CD14-positive monocyte (primary cell): ENCODE data around the gene DRC7. TPM values are rescaled to one million over a fixed set of nuclear protein-coding genes. Genes with fewer than 3 reads are reported as not detected.

Experiments used
- DNase-seq, 3 donors: peaks; one replicate each; pipeline ENCODE4 v3.0.0-alpha.2; 2011 to 2022
- H2AFZ ChIP-seq: 2 replicates; pipeline ENCODE4 v1.6.0; 2012; ENCODE audit warnings: mild to moderate bottlenecking, low read depth, low read length, inconsistent platforms; ENCODE audit not compliant: insufficient read depth, poor library complexity, severe bottlenecking
- H3K27ac ChIP-seq, 2 donors: 1 replicate in 1 of 2; 2 replicates in 1 of 2; pipeline ENCODE4 v1.5.1; 2012 to 2013; ENCODE audit warnings: low read length in 2 of 2, control low read depth in 1 of 2, inconsistent platforms in 1 of 2, low read depth in 1 of 2, mild to moderate bottlenecking in 1 of 2
- H3K27me3 ChIP-seq, 2 donors: one replicate each; pipeline versions ENCODE4 v1.6.0 to v1.6.1; 2011 to 2013; ENCODE audit warnings: low read length in 2 of 2; ENCODE audit not compliant: control insufficient read depth in 2 of 2, insufficient read depth in 2 of 2
- H3K36me3 ChIP-seq, 2 donors: replicated peaks in 1 of 2; 1 replicate in 1 of 2; 2 replicates in 1 of 2; pipeline versions ENCODE4 v1.5.1 to v1.6.1; 2012 to 2013; ENCODE audit warnings: low read length in 2 of 2, control low read depth in 1 of 2, inconsistent platforms in 1 of 2, mild to moderate bottlenecking in 1 of 2; ENCODE audit not compliant: insufficient read depth in 2 of 2, control insufficient read depth in 1 of 2
- H3K4me1 ChIP-seq, 2 donors: 1 replicate in 1 of 2; 2 replicates in 1 of 2; pipeline versions ENCODE4 v1.5.1 to v1.6.1; 2012 to 2013; ENCODE audit warnings: low read length in 2 of 2, control low read depth in 1 of 2, inconsistent platforms in 1 of 2, mild to moderate bottlenecking in 1 of 2, moderate library complexity in 1 of 2; ENCODE audit not compliant: insufficient read depth in 2 of 2, control insufficient read depth in 1 of 2
- H3K4me2 ChIP-seq: replicated peaks from 2 replicates; pipeline ENCODE3; 2012; ENCODE audit warnings: low read length, moderate library complexity, mild to moderate bottlenecking; ENCODE audit not compliant: poor library complexity, severe bottlenecking; ENCODE audit errors: extremely low read depth
- H3K4me3 ChIP-seq, 3 experiments: fragments of 200-600 bp in 1 of 3; sonication (generic) in 1 of 3; replicated peaks in 1 of 3; 1 replicate in 2 of 3; 2 replicates in 1 of 3; pipeline ENCODE4 v1.5.1; 2011 to 2013; ENCODE audit warnings: low read length in 3 of 3, mild to moderate bottlenecking in 3 of 3, control low read depth in 2 of 3, low read depth in 2 of 3, inconsistent platforms in 1 of 3, moderate library complexity in 1 of 3
- H3K79me2 ChIP-seq: 2 replicates; pipeline ENCODE4 v1.6.0; 2012; ENCODE audit warnings: mild to moderate bottlenecking, control low read depth, inconsistent platforms, low read length, moderate library complexity; ENCODE audit not compliant: insufficient read depth
- H3K9ac ChIP-seq: 2 replicates; pipeline ENCODE4 v1.6.0; 2017; ENCODE audit warnings: low read length, mild to moderate bottlenecking; ENCODE audit not compliant: insufficient read depth, poor library complexity, severe bottlenecking
- H3K9me3 ChIP-seq, 2 donors: replicated peaks in 1 of 2; 1 replicate in 1 of 2; 2 replicates in 1 of 2; pipeline versions ENCODE4 v1.5.1 to v1.6.1; 2012 to 2013; ENCODE audit warnings: low read length in 2 of 2, control low read depth in 1 of 2; ENCODE audit not compliant: control insufficient read depth in 1 of 2, insufficient read depth in 1 of 2
- H4K20me1 ChIP-seq: 2 replicates; pipeline ENCODE4 v1.6.0; 2012; ENCODE audit warnings: mild to moderate bottlenecking, low read length, control low read depth, moderate library complexity; ENCODE audit not compliant: insufficient read depth
- H3K27ac Mint-ChIP-seq, 7 donors: one replicate each; pipeline ENCODE4 v1.8.0; 2020; ENCODE audit warnings: mild to moderate bottlenecking in 7 of 7, mixed read lengths in 7 of 7, moderate library complexity in 6 of 7, inconsistent platforms in 2 of 7
- H3K27me3 Mint-ChIP-seq, 3 donors: one replicate each; pipeline ENCODE4 v1.8.0; 2021 to 2022; ENCODE audit warnings: low read depth in 3 of 3, mild to moderate bottlenecking in 3 of 3, mixed read lengths in 3 of 3, moderate library complexity in 3 of 3, inconsistent platforms in 1 of 3
- H3K36me3 Mint-ChIP-seq, 2 donors: one replicate each; pipeline ENCODE4 v1.8.0; 2020; ENCODE audit warnings: mixed read lengths in 2 of 2, inconsistent platforms in 1 of 2, mild to moderate bottlenecking in 1 of 2
- H3K4me1 Mint-ChIP-seq: one replicate; pipeline ENCODE4 v1.8.0; 2020; ENCODE audit warnings: mild to moderate bottlenecking, mixed read lengths
- H3K4me3 Mint-ChIP-seq, 2 donors: one replicate each; pipeline ENCODE4 v1.8.0; 2020; ENCODE audit warnings: mild to moderate bottlenecking in 2 of 2, mixed read lengths in 2 of 2, moderate library complexity in 1 of 2
- H3K9me3 Mint-ChIP-seq, 7 donors: one replicate each; pipeline ENCODE4 v1.8.0; 2020 to 2022; ENCODE audit warnings: mixed read lengths in 7 of 7, mild to moderate bottlenecking in 6 of 7, moderate library complexity in 6 of 7, inconsistent platforms in 2 of 7
- WGBS: methylation state at CpG from one replicate; pipeline ENCODE4 v1.1.5; 2013; ENCODE audit warnings: missing lambda C conversion rate; ENCODE audit not compliant: insufficient coverage; 5-methylcytosine and 5-hydroxymethylcytosine counted together
- intact Hi-C, 2 donors: fragments of 100-400 bp; cut with micrococcal nuclease; formaldehyde crosslinking; loops; one replicate each; pipeline versions ENCODE4 v1.15.0 to v1.15.1; 2023
- polyA plus RNA-seq, 3 donors: library from polyadenylated mRNA; depleted of rRNA in 1 of 3; unstranded in 2 of 3; stranded (reverse) in 1 of 3; fragments of 300-500 nt in 2 of 3; fragments of >200 nt in 1 of 3; fragmentation: Illumina TruSeq in 2 of 3; gene quantifications; 1 replicate in 2 of 3; 2 replicates in 1 of 3; pipeline ENCODE4 v1.2.3, GENCODE V29; 2012 to 2021
- TF ChIP-seq, protein P1 (sequence below): fragments of 200-600 bp; IDR thresholded peaks from one replicate; pipeline ENCODE4 v1.8.0; 2022; ENCODE audit warnings: antibody characterized with exemption, mild to moderate bottlenecking

DRC7 gene
- polyA plus RNA-seq, 3 donors, result 0.11 to 0.41 TPM; not detected in 1

DNA sequence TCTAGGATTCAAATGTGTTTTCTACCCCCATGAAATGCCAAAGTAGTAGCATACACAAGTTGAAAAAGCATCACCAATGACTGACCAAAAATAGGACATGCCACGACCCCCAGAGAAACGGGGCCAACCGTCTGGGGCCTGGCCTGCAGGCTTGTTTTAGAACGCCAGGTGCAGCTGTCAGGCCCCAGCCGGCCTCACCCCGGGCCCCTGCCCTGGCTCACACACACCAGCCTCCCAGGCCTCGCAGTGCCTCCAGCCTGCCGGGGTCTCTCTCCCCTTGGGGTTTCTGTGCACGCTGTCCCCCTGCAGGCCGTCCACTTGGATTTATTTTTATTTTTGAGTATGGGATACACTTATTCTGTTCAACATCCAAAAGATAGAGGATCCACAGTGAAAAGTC is 48.9 kb downstream of the DRC7 start:
- no peak overlapping the region for H2AFZ ChIP-seq
- H3K27ac ChIP-seq, result no peak overlapping the region
- H3K4me3 Mint-ChIP-seq, result no peak overlapping the region
- DNase-seq, result no peak
- no peak overlapping the region for H3K9ac ChIP-seq
- no peaks in the 10 kb centered on the region for H3K4me1 ChIP-seq
- H3K4me1 Mint-ChIP-seq, result no peaks in the 10 kb centered on the region
- H3K27ac Mint-ChIP-seq, result no peak overlapping the region
- no peak overlapping the region for H3K4me2 ChIP-seq
- no peaks in the 10 kb centered on the region for H3K79me2 ChIP-seq
- H3K27me3 Mint-ChIP-seq, result peaks cover 0 to 2% (median 0%) of the 10 kb centered on the region in 3 donors
- H3K27me3 ChIP-seq, result no peaks in the 10 kb centered on the region
- H3K4me3 ChIP-seq, result no peak overlapping the region
- TF ChIP-seq, protein P1, sequence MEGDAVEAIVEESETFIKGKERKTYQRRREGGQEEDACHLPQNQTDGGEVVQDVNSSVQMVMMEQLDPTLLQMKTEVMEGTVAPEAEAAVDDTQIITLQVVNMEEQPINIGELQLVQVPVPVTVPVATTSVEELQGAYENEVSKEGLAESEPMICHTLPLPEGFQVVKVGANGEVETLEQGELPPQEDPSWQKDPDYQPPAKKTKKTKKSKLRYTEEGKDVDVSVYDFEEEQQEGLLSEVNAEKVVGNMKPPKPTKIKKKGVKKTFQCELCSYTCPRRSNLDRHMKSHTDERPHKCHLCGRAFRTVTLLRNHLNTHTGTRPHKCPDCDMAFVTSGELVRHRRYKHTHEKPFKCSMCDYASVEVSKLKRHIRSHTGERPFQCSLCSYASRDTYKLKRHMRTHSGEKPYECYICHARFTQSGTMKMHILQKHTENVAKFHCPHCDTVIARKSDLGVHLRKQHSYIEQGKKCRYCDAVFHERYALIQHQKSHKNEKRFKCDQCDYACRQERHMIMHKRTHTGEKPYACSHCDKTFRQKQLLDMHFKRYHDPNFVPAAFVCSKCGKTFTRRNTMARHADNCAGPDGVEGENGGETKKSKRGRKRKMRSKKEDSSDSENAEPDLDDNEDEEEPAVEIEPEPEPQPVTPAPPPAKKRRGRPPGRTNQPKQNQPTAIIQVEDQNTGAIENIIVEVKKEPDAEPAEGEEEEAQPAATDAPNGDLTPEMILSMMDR, result no peak
- H3K9me3 ChIP-seq, result no peaks in the 10 kb centered on the region
- intact Hi-C loops, result no loop called here
- H3K9me3 Mint-ChIP-seq, result no peaks in the 10 kb centered on the region
- H3K36me3 Mint-ChIP-seq, result peaks cover 21 to 53% of the 10 kb centered on the region in 2 donors
- peaks cover 21 to 46% of the 10 kb centered on the region in 2 donors for H3K36me3 ChIP-seq
- no peaks in the 10 kb centered on the region for H4K20me1 ChIP-seq
- 90% methylated on average over 3 of the region's 10 CpGs for WGBS

DNA sequence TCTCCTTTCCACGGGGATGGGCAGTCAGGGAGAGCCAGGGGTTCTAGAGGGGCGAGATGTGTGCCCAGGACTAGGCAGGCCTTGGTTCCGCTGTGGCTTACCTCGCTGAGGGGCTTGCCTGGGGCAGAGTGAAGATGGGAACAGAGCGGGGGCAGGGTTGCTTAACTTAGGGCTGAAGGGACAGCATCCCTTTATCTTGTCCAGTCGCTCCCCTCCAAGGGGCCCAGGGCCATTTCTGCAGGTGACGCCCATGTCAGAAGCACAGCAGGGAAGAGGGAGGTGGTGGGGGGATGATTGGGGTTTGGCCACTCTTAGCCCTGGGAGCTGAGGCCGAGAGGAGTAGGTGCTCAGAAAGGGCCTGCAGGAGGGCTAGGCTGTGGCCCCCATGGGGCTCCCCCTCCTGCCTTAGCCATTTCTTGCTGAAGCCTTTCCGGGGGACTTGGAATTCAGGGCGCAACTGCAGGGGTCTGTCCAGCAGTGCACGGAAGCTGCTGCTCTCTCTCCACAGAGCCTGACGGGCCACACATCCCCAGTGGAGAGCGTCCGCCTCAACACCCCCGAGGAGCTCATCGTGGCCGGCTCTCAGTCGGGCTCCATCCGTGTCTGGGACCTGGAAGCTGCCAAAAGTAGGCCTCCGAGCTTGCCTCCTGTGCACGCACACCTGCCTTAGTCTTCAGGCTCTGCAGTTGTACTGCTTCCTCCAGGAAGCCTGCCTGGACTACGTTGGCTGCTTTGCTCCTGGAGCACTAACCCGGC is 49.5 kb downstream of the DRC7 start:
- Mint-ChIP-seq H3K27ac (no peak overlapping the region), H3K9me3 (no peaks in the 10 kb centered on the region), H3K4me1 (no peaks in the 10 kb centered on the region), H3K36me3 (peaks cover 19 to 50% of the 10 kb centered on the region in 2 donors), H3K27me3 (no peaks in the 10 kb centered on the region), H3K4me3 (no peak overlapping the region)
- 100% methylated on average over 19 of the region's 23 CpGs for WGBS
- peaks cover 22 to 46% of the 10 kb centered on the region in 2 donors for H3K36me3 ChIP-seq
- no peaks in the 10 kb centered on the region for H3K4me1 ChIP-seq
- intact Hi-C loops, result no loop called here
- H3K9me3 ChIP-seq, result no peaks in the 10 kb centered on the region
- H3K4me3 ChIP-seq, result no peak overlapping the region
- H3K4me2 ChIP-seq, result no peak overlapping the region
- no peak overlapping the region for H3K9ac ChIP-seq
- H3K27me3 ChIP-seq, result no peaks in the 10 kb centered on the region
- no peak overlapping the region for H3K27ac ChIP-seq
- H2AFZ ChIP-seq, result no peak overlapping the region
- TF ChIP-seq, protein P1, result no peak
- H3K79me2 ChIP-seq, result no peaks in the 10 kb centered on the region
- no peaks in the 10 kb centered on the region for H4K20me1 ChIP-seq
- no peak for DNase-seq
